Measurements from ENCODE around the gene SNRK.

DNA sequence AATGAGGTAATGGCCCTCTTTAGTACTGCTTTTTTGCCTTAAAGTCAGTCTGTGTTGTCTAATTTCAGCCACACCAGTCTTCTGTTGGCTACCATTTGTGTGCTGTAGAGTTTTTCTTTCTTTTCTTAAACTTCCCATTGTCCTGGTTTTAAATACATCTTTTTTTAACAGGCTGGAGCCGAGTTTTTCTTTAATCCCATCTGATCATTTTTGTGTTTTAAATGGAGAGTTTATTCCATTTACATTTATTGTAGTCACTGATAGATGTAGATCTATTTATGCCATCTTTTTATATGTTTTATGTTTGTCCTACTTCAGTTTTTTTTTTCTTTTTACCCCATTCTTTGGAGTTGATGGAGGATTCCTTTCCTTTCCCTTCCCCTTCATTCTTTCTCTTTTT is 49.5 kb downstream of the SNRK start:
- TF ChIP-seq BDP1 (IDR thresholded peaks at IDR 0.05; ENCODE audit: insufficient read depth, insufficient read length) (no peak), JUND (IDR thresholded peaks at IDR 0.05; ENCODE audit: borderline replicate concordance, low read depth, low read length) (no peak), JUND (tag; IDR thresholded peaks at IDR 0.05; ENCODE audit: borderline replicate concordance, low read depth, low read length) (no peak), BRCA1 (IDR thresholded peaks at IDR 0.05) (no peak), BRCA1 (CRISPR knock-in tag; IDR thresholded peaks at IDR 0.05) (no peak), ZNF274 (IDR thresholded peaks at IDR 0.05; ENCODE audit: borderline replicate concordance, low read depth, low read length) (no peak), DNMT1 (IDR thresholded peaks at IDR 0.05) (no peak), ZNF77 (CRISPR knock-in tag; IDR thresholded peaks at IDR 0.05) (no peak), ESRRB (CRISPR knock-in tag; IDR thresholded peaks at IDR 0.05; ENCODE audit: borderline replicate concordance) (no peak), YY1 (IDR thresholded peaks at IDR 0.05; ENCODE audit: borderline replicate concordance in 1 of 3, control insufficient read depth in 1 of 3, extremely low read depth in 1 of 3, insufficient read depth in 3 of 3, insufficient read length in 1 of 3, insufficient replicate concordance in 2 of 3, low read depth in 1 of 3, low read length in 2 of 3) (no peak), TBL1XR1 (IDR thresholded peaks at IDR 0.05; ENCODE audit: low read length in 2 of 2) (no peak), BACH1 (tag; IDR thresholded peaks at IDR 0.05) (no peak), POLR2A (conservative IDR thresholded peaks at IDR 0.05) (no peak)
- TF ChIP-seq, protein P1, sequence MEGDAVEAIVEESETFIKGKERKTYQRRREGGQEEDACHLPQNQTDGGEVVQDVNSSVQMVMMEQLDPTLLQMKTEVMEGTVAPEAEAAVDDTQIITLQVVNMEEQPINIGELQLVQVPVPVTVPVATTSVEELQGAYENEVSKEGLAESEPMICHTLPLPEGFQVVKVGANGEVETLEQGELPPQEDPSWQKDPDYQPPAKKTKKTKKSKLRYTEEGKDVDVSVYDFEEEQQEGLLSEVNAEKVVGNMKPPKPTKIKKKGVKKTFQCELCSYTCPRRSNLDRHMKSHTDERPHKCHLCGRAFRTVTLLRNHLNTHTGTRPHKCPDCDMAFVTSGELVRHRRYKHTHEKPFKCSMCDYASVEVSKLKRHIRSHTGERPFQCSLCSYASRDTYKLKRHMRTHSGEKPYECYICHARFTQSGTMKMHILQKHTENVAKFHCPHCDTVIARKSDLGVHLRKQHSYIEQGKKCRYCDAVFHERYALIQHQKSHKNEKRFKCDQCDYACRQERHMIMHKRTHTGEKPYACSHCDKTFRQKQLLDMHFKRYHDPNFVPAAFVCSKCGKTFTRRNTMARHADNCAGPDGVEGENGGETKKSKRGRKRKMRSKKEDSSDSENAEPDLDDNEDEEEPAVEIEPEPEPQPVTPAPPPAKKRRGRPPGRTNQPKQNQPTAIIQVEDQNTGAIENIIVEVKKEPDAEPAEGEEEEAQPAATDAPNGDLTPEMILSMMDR (IDR thresholded peaks at IDR 0.05 in 2 of 3, conservative IDR thresholded peaks at IDR 0.05 in 1 of 3; ENCODE audit: insufficient read depth in 2 of 3, low read depth in 1 of 3, low read length in 3 of 3) = no peak
- TF ChIP-seq, protein P2, sequence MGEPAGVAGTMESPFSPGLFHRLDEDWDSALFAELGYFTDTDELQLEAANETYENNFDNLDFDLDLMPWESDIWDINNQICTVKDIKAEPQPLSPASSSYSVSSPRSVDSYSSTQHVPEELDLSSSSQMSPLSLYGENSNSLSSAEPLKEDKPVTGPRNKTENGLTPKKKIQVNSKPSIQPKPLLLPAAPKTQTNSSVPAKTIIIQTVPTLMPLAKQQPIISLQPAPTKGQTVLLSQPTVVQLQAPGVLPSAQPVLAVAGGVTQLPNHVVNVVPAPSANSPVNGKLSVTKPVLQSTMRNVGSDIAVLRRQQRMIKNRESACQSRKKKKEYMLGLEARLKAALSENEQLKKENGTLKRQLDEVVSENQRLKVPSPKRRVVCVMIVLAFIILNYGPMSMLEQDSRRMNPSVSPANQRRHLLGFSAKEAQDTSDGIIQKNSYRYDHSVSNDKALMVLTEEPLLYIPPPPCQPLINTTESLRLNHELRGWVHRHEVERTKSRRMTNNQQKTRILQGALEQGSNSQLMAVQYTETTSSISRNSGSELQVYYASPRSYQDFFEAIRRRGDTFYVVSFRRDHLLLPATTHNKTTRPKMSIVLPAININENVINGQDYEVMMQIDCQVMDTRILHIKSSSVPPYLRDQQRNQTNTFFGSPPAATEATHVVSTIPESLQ (CRISPR knock-in tag; IDR thresholded peaks at IDR 0.05) = no peak

Data from K562 (cell line).